Measurements from ENCODE around the gene CRLF1.

- TF ChIP-seq CTCF (IDR thresholded peaks at IDR 0.05) = no peak
- no peak for TF ChIP-seq POLR2AphosphoS5 (IDR thresholded peaks at IDR 0.05)
- TF ChIP-seq POLR2A (IDR thresholded peaks at IDR 0.05) = no peak
- TF ChIP-seq EP300 (IDR thresholded peaks at IDR 0.05) = no peak
Observed at GRCh38 chr19:18635831-18636182, 29.2 kb upstream of the CRLF1 start.
